Upper lobe of left lung (tissue), 4 donors: ENCODE data around the gene TMEM132D.

ENCODE experiments used
- EP300 ChIP-seq, 4 donors: sonication (generic); formaldehyde crosslinking; IDR thresholded peaks; one replicate each; pipeline ENCODE4 v1.5.1; 2017; ENCODE audit warnings: antibody characterized with exemption in 4 of 4, control low read depth in 2 of 4
- POLR2A ChIP-seq, 4 donors: fragments of 450-650 bp; IDR thresholded peaks; one replicate each; pipeline ENCODE4 v1.5.1; 2016 to 2017; ENCODE audit warnings: antibody characterized with exemption in 4 of 4, mild to moderate bottlenecking in 2 of 4
- POLR2AphosphoS5 ChIP-seq, 2 donors: sonication (generic); formaldehyde crosslinking; IDR thresholded peaks; one replicate each; pipeline ENCODE4 v1.5.1; 2017; ENCODE audit warnings: antibody characterized with exemption in 2 of 2
- TF ChIP-seq, protein P1 (sequence below), 6 experiments: fragments of 450-650 bp in 4 of 6; fragments of 200-600 bp in 2 of 6; sonication (generic) in 2 of 6; IDR thresholded peaks; one replicate each; pipeline ENCODE4 v1.5.1; 2016 to 2019; ENCODE audit warnings: antibody characterized with exemption in 6 of 6

DNA sequence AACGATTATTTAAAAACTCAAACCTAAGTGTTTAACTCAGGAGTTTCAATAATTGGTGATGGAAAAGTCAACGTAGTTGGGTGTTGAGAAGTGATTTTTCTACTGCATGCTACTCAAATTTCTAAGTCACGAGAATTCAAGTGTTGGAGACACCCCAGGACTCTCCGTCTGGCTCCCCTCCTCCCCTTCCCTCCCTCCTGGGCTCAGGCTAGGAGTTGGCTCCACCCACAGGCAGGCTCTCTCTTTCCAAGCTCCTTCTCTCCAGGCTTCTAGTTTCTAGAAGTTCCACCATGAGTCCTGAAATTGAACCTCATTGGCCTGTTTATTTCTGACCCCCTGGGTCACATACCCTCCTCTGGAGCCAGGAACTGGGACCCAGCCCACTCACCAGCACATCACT, 73.0 kb downstream of the TMEM132D start:
- TF ChIP-seq, protein P1, sequence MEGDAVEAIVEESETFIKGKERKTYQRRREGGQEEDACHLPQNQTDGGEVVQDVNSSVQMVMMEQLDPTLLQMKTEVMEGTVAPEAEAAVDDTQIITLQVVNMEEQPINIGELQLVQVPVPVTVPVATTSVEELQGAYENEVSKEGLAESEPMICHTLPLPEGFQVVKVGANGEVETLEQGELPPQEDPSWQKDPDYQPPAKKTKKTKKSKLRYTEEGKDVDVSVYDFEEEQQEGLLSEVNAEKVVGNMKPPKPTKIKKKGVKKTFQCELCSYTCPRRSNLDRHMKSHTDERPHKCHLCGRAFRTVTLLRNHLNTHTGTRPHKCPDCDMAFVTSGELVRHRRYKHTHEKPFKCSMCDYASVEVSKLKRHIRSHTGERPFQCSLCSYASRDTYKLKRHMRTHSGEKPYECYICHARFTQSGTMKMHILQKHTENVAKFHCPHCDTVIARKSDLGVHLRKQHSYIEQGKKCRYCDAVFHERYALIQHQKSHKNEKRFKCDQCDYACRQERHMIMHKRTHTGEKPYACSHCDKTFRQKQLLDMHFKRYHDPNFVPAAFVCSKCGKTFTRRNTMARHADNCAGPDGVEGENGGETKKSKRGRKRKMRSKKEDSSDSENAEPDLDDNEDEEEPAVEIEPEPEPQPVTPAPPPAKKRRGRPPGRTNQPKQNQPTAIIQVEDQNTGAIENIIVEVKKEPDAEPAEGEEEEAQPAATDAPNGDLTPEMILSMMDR (IDR thresholded peaks at IDR 0.05) = no peak
- TF ChIP-seq EP300 (IDR thresholded peaks at IDR 0.05) (no peak), POLR2A (IDR thresholded peaks at IDR 0.05) (no peak), POLR2AphosphoS5 (IDR thresholded peaks at IDR 0.05) (no peak)
